HG02852 (cell line): ENCODE data around the gene SPATC1L.

ENCODE experiments used
- ATAC-seq: cut with Tn5 transposase; IDR thresholded peaks from one replicate; pipeline ENCODE4 v1.9.1; 2021; ENCODE audit warnings: mild to moderate bottlenecking, moderate library complexity; ENCODE audit not compliant: unreplicated experiment

SPATC1L gene

GRCh38 chr21:46137908-46138307 is 46.4 kb downstream of the SPATC1L start:
- no peak for ATAC-seq

GRCh38 chr21:46136739-46137349 is 47.4 kb downstream of the SPATC1L start:
- no peak for ATAC-seq

GRCh38 chr21:46135782-46136395 is 48.4 kb downstream of the SPATC1L start:
- no peak for ATAC-seq

- ATAC-seq, result no peak
Observed at GRCh38 chr21:46131838-46132651, 52.2 kb downstream of the SPATC1L start.

- ATAC-seq, result no peak
Observed at GRCh38 chr21:46131588-46131837, 52.7 kb downstream of the SPATC1L start.

- no peak for ATAC-seq
Observed at GRCh38 chr21:46130831-46131587, 53.2 kb downstream of the SPATC1L start.

GRCh38 chr21:46129846-46130651 is 54.2 kb downstream of the SPATC1L start:
- ATAC-seq, result no peak

- no peak for ATAC-seq
Observed at GRCh38 chr21:46128933-46129571, 55.2 kb downstream of the SPATC1L start.

GRCh38 chr21:46128106-46128932 is 55.9 kb downstream of the SPATC1L start:
- ATAC-seq, result no peak

- ATAC-seq, result no peak
Observed at GRCh38 chr21:46127239-46128105, 56.8 kb downstream of the SPATC1L start.

- ATAC-seq, result no peak
Observed at GRCh38 chr21:46126309-46127238, 57.7 kb downstream of the SPATC1L start.

GRCh38 chr21:46125846-46126301 is 58.4 kb downstream of the SPATC1L start:
- ATAC-seq, result no peak

- no peak for ATAC-seq
Observed at GRCh38 chr21:46124926-46125845, 59.1 kb downstream of the SPATC1L start.

GRCh38 chr21:46124083-46124925 is 60.0 kb downstream of the SPATC1L start:
- no peak for ATAC-seq
